ENCODE measurements around the gene AGXT2. TPM values are rescaled to one million over a fixed set of nuclear protein-coding genes. Genes with fewer than 3 reads are reported as not detected.

Gene AGXT2
- total and polyA plus RNA-seq, 10 of the 15 experiments (the other 5 are each of a cell fraction or from before 2014, with no cell fraction given): not detected

GRCh38 chr5:35031276-35031675 lies 16.5 kb downstream of the AGXT2 start (continued):
- TF ChIP-seq, protein P1, sequence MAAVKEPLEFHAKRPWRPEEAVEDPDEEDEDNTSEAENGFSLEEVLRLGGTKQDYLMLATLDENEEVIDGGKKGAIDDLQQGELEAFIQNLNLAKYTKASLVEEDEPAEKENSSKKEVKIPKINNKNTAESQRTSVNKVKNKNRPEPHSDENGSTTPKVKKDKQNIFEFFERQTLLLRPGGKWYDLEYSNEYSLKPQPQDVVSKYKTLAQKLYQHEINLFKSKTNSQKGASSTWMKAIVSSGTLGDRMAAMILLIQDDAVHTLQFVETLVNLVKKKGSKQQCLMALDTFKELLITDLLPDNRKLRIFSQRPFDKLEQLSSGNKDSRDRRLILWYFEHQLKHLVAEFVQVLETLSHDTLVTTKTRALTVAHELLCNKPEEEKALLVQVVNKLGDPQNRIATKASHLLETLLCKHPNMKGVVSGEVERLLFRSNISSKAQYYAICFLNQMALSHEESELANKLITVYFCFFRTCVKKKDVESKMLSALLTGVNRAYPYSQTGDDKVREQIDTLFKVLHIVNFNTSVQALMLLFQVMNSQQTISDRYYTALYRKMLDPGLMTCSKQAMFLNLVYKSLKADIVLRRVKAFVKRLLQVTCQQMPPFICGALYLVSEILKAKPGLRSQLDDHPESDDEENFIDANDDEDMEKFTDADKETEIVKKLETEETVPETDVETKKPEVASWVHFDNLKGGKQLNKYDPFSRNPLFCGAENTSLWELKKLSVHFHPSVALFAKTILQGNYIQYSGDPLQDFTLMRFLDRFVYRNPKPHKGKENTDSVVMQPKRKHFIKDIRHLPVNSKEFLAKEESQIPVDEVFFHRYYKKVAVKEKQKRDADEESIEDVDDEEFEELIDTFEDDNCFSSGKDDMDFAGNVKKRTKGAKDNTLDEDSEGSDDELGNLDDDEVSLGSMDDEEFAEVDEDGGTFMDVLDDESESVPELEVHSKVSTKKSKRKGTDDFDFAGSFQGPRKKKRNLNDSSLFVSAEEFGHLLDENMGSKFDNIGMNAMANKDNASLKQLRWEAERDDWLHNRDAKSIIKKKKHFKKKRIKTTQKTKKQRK (IDR thresholded peaks at IDR 0.05; ENCODE audit: low read depth, low read length): no peak
- TF ChIP-seq CHD2 (IDR thresholded peaks at IDR 0.05; ENCODE audit: borderline replicate concordance, low read depth, low read length): no peak
- no peak for TF ChIP-seq HDAC2 (IDR thresholded peaks at IDR 0.05)
- TF ChIP-seq POU2F2 (IDR thresholded peaks at IDR 0.05; ENCODE audit: borderline replicate concordance, low read depth, low read length): no peak
- TF ChIP-seq, protein P2, sequence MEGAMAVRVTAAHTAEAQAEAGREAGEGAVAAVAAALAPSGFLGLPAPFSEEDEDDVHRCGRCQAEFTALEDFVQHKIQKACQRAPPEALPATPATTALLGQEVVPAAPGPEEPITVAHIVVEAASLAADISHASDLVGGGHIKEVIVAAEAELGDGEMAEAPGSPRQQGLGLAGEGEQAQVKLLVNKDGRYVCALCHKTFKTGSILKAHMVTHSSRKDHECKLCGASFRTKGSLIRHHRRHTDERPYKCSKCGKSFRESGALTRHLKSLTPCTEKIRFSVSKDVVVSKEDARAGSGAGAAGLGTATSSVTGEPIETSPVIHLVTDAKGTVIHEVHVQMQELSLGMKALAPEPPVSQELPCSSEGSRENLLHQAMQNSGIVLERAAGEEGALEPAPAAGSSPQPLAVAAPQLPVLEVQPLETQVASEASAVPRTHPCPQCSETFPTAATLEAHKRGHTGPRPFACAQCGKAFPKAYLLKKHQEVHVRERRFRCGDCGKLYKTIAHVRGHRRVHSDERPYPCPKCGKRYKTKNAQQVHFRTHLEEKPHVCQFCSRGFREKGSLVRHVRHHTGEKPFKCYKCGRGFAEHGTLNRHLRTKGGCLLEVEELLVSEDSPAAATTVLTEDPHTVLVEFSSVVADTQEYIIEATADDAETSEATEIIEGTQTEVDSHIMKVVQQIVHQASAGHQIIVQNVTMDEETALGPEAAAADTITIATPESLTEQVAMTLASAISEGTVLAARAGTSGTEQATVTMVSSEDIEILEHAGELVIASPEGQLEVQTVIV (IDR thresholded peaks at IDR 0.05; ENCODE audit: borderline replicate concordance, partially characterized antibody): no peak
- no peak for TF ChIP-seq MTA2 (IDR thresholded peaks at IDR 0.05; ENCODE audit: low read depth)
- no peak for TF ChIP-seq ATF7 (IDR thresholded peaks at IDR 0.05; ENCODE audit: low read depth)
- no peak for TF ChIP-seq TBL1XR1 (IDR thresholded peaks at IDR 0.05; ENCODE audit: low read depth, low read length)
- TF ChIP-seq, protein P3, sequence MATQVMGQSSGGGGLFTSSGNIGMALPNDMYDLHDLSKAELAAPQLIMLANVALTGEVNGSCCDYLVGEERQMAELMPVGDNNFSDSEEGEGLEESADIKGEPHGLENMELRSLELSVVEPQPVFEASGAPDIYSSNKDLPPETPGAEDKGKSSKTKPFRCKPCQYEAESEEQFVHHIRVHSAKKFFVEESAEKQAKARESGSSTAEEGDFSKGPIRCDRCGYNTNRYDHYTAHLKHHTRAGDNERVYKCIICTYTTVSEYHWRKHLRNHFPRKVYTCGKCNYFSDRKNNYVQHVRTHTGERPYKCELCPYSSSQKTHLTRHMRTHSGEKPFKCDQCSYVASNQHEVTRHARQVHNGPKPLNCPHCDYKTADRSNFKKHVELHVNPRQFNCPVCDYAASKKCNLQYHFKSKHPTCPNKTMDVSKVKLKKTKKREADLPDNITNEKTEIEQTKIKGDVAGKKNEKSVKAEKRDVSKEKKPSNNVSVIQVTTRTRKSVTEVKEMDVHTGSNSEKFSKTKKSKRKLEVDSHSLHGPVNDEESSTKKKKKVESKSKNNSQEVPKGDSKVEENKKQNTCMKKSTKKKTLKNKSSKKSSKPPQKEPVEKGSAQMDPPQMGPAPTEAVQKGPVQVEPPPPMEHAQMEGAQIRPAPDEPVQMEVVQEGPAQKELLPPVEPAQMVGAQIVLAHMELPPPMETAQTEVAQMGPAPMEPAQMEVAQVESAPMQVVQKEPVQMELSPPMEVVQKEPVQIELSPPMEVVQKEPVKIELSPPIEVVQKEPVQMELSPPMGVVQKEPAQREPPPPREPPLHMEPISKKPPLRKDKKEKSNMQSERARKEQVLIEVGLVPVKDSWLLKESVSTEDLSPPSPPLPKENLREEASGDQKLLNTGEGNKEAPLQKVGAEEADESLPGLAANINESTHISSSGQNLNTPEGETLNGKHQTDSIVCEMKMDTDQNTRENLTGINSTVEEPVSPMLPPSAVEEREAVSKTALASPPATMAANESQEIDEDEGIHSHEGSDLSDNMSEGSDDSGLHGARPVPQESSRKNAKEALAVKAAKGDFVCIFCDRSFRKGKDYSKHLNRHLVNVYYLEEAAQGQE (IDR thresholded peaks at IDR 0.05; ENCODE audit: low read depth, low read length): no peak
- TF ChIP-seq TCF3 (IDR thresholded peaks at IDR 0.05; ENCODE audit: borderline replicate concordance, insufficient read depth, low read depth, low read length): no peak
- TF ChIP-seq CBFB (IDR thresholded peaks at IDR 0.05; ENCODE audit: low read depth): no peak

Data from GM12878 (cell line).